HFFc6 (cell line): Measurements from ENCODE around the gene MPPED1. TPM values are rescaled to one million over a fixed set of nuclear protein-coding genes. Genes with fewer than 3 reads are reported as not detected.

Source experiments
- DNase-seq: peaks from one replicate; pipeline ENCODE4 v3.0.0-alpha.2; 2018
- H3K27ac Mint-ChIP-seq: 2 replicates; pipeline ENCODE4 v1.8.0; 2020; ENCODE audit warnings: mild to moderate bottlenecking, mixed read lengths
- H3K27me3 Mint-ChIP-seq: 2 replicates; pipeline ENCODE4 v1.8.0; 2021; ENCODE audit warnings: mild to moderate bottlenecking, moderate library complexity, mixed read lengths; ENCODE audit not compliant: insufficient read depth
- H3K36me3 Mint-ChIP-seq: 2 replicates; pipeline ENCODE4 v1.8.0; 2021; ENCODE audit warnings: low read depth, mixed read lengths
- H3K4me1 Mint-ChIP-seq: 2 replicates; pipeline ENCODE4 v1.8.0; 2020; ENCODE audit warnings: low read depth, mixed read lengths
- H3K4me3 Mint-ChIP-seq: 2 replicates; pipeline ENCODE4 v1.8.0; 2020; ENCODE audit warnings: mild to moderate bottlenecking, moderate library complexity, mixed read lengths
- H3K9me3 Mint-ChIP-seq: 2 replicates; pipeline ENCODE4 v1.8.0; 2020; ENCODE audit warnings: mild to moderate bottlenecking, mixed read lengths
- total RNA-seq, 6 experiments: library from RNA; stranded (reverse); fragmentation: NEBNext Ultra II Directional; extraction: Animal tissue kit (Norgen Biotek cat#: 25700); gene quantifications; 2 replicates in 1 of 6; 3 replicates in 5 of 6; pipeline ENCODE4 v1.2.3, GENCODE V29; 2021
- TF ChIP-seq, protein P1 (sequence below): fragments of 200-600 bp; sonication (generic); IDR thresholded peaks from 2 replicates; pipeline ENCODE4 v1.5.0; 2021; ENCODE audit warnings: antibody characterized with exemption, mild to moderate bottlenecking

The MPPED1 gene
- total RNA-seq, 6 experiments from 2014 or later = not detected

DNA sequence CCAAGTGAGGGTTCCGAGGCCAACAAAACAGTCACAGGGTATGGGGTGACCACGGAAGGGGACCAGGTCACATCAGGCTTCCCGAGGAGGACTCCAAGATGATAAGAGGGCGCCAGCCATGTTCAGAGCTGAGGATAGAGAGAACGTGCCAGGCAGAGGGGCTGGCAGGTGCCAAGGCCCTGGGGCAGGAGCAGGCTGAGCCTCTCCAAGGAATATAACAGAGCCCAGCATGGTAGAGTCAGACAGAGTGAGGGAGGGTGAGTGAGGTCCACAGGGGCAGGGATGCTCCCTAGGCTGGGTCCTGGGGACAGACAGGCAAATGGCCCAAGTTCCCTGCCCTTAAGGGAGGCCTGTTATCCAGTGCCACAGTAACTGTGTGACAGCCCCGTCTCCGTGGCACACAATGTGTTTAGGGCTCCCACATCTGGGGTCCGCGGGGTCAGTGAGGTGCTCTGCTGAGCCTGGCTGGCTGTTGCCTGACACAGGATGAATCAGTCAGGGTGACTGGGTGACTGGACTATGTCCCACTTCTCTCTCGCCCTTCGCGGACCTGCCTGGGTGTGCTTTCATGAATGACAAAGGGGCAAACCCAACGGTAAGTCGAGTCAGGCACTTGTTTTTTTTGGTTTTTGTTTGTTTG lies 105.3 kb downstream of the MPPED1 start:
- DNase-seq = no peak
- Mint-ChIP-seq H3K27ac (no peak overlapping the region), H3K36me3 (peaks cover 9% of the 10 kb centered on the region), H3K4me1 (no peaks in the 10 kb centered on the region), H3K27me3 (no peaks in the 10 kb centered on the region; the same call in 1 of the 2 replicates), H3K9me3 (peaks cover 70% of the 10 kb centered on the region), H3K4me3 (no peak overlapping the region)
- TF ChIP-seq, protein P1, sequence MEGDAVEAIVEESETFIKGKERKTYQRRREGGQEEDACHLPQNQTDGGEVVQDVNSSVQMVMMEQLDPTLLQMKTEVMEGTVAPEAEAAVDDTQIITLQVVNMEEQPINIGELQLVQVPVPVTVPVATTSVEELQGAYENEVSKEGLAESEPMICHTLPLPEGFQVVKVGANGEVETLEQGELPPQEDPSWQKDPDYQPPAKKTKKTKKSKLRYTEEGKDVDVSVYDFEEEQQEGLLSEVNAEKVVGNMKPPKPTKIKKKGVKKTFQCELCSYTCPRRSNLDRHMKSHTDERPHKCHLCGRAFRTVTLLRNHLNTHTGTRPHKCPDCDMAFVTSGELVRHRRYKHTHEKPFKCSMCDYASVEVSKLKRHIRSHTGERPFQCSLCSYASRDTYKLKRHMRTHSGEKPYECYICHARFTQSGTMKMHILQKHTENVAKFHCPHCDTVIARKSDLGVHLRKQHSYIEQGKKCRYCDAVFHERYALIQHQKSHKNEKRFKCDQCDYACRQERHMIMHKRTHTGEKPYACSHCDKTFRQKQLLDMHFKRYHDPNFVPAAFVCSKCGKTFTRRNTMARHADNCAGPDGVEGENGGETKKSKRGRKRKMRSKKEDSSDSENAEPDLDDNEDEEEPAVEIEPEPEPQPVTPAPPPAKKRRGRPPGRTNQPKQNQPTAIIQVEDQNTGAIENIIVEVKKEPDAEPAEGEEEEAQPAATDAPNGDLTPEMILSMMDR = no peak

DNA sequence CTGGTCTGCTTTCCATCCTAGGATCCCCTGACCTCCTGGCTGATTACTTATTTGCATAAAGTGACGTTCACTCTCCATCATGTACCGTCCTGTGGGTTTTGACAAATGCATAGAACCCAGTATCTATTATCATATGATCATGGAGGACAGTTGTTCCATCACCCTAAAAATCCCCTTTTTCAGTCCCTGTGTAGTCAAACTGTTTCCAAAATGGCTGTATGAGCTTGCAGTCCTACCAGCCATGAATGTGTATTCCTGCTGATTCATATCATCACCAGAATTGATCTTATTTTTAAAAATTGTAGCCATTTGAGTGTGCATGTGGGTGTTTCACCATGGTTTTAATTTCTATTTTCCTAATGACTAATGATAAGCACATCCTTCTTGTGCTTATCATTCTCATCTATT lies 108.8 kb downstream of the MPPED1 start:
- H3K4me1 Mint-ChIP-seq = no peaks in the 10 kb centered on the region
- TF ChIP-seq, protein P1 = no peak
- peaks cover 11% of the 10 kb centered on the region; the same call in 1 of the 2 replicates for H3K36me3 Mint-ChIP-seq
- no peaks in the 10 kb centered on the region; the same call in 1 of the 2 replicates for H3K27me3 Mint-ChIP-seq
- peaks cover 65% of the 10 kb centered on the region for H3K9me3 Mint-ChIP-seq
- no peak for DNase-seq
- no peak overlapping the region for H3K4me3 Mint-ChIP-seq
- H3K27ac Mint-ChIP-seq = no peak overlapping the region

DNA sequence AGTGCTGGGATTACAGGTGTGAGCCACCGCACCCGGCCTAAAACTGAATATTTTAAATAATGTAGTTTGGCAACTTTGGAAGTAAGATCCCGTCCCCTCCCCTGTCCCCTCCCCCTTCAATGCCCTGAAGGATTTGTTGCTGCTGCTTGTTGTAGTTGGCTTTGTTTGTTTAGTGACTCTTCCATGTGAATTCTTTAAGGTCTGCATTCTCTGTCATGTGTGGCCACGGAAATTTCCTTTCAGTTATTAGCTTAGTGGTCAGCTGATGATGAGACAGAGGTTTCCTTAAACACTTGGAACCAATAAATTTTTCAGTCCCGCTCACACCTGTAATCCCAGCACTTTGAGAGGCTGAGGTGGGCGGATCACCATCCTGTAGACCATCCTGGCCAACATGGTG lies 109.9 kb downstream of the MPPED1 start:
- DNase-seq = no peak
- Mint-ChIP-seq H3K36me3 (peaks cover 11% of the 10 kb centered on the region; the same call in 1 of the 2 replicates), H3K27me3 (no peaks in the 10 kb centered on the region; the same call in 1 of the 2 replicates), H3K27ac (no peak overlapping the region), H3K4me3 (no peak overlapping the region), H3K9me3 (peaks cover 66% of the 10 kb centered on the region), H3K4me1 (no peaks in the 10 kb centered on the region)
- TF ChIP-seq, protein P1 = no peak

DNA sequence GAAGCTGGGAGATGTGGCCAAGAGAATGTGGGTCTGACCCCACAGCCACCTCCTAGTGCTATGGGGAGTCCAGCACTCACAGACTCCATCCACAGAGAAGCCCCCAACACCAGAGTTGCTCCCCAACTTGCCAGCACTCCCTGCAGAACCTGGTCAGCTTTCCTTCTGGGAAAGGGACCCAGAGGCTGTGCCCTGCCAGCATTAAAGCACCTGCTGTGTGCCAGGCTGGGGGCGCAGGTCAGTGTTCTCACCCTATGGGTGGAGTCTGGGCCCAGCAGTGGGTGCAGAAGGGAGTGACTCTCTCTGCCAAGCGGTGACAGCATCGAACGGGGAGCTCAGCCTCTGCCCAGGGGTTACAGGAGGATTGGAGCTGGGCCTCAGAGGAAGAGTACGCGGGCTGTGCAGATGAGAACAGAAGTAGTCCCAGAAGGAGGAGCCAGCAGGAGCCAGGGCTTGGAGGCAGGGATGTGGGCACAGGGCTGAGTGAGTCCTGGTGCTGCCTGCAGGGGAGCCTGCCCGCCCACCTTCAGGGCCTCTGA lies 114.4 kb downstream of the MPPED1 start:
- Mint-ChIP-seq H3K9me3 (peaks cover 64% of the 10 kb centered on the region), H3K4me1 (no peaks in the 10 kb centered on the region), H3K4me3 (no peak overlapping the region), H3K27ac (no peak overlapping the region), H3K36me3 (peaks cover 18% of the 10 kb centered on the region), H3K27me3 (peaks cover 2% of the 10 kb centered on the region)
- TF ChIP-seq, protein P1 = no peak
- no peak for DNase-seq

DNA sequence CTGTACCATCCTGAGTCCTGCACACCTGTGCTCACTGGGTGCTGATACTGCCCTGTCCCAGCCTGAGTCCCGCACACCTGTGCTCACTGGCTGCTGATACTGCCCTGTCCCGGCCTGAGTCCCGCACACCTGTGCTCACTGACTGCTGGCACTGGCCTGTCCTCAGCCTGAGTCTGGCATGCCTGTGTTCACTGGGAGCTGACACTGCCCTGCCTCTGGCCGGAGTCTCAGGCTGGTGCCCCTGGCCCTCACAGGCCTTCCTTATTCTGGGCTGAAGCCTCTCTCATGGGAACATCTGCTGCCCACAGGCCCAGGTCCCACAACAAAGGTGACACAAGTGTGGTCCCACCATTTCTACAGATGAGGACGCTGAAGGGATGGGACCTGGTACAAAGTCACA lies 115.1 kb downstream of the MPPED1 start:
- Mint-ChIP-seq H3K27me3 (peaks cover 2% of the 10 kb centered on the region), H3K36me3 (peaks cover 18% of the 10 kb centered on the region), H3K4me1 (no peaks in the 10 kb centered on the region), H3K9me3 (peaks cover 69% of the 10 kb centered on the region), H3K4me3 (no peak overlapping the region), H3K27ac (no peak overlapping the region)
- DNase-seq = no peak
- TF ChIP-seq, protein P1 = no peak
